HG02852 (cell line): ENCODE results near the gene AIF1.

Experiments used
- ATAC-seq: cut with Tn5 transposase; IDR thresholded peaks from one replicate; pipeline ENCODE4 v1.9.1; 2021; ENCODE audit warnings: mild to moderate bottlenecking, moderate library complexity; ENCODE audit not compliant: unreplicated experiment

Gene AIF1

GRCh38 chr6:31663126-31663960 lies 48.3 kb downstream of the AIF1 start:
- no peak for ATAC-seq

- no peak for ATAC-seq
These were observed 49.1 kb downstream of the AIF1 start for GRCh38 chr6:31663961-31664789.

GRCh38 chr6:31664790-31665500 lies 49.9 kb downstream of the AIF1 start, which contains the start of gene GPANK1:
Gene GPANK1 (minus strand): TSS chr6:31664997. CDS start chr6:31664478, 519 bp downstream.
- ATAC-seq, result no peak

- ATAC-seq, result peak; percentile 78
These were observed 50.7 kb downstream of the AIF1 start, which contains the start of gene CSNK2B for GRCh38 chr6:31665501-31666336. Gene CSNK2B (plus strand): TSS chr6:31666080. CDS start chr6:31666832, 752 bp downstream.

- no peak for ATAC-seq
These were observed 51.4 kb downstream of the AIF1 start for GRCh38 chr6:31666337-31666965.
